ENCODE measurements around the gene VTA1.
"Not testable (repeated sequence)": the region's sequence is repeated elsewhere in the genome, so short reads cannot be mapped to it uniquely, and the experiment has no call there.

Gene VTA1

DNA sequence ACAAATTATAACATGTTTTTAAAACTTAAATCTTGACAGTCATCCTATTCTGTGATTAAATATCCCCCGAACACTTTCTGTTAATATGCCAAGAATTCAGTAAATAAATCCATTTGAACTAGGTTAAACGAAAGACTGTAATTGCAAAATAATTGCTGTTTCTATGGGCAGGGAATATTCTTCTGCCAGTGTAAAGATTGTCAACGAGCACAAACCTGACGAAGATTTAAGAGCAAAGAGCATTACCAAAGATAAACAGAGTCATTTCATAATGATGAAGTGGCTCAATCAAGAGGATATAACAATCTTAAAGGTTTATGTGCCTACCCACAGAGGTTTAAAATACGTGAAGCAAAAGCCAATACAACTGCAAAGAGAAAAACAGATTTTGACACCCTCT, 78.5 kb downstream of the VTA1 start:
- DNase-seq (ENCODE audit: low read depth in 2 of 2) = no peak

DNA sequence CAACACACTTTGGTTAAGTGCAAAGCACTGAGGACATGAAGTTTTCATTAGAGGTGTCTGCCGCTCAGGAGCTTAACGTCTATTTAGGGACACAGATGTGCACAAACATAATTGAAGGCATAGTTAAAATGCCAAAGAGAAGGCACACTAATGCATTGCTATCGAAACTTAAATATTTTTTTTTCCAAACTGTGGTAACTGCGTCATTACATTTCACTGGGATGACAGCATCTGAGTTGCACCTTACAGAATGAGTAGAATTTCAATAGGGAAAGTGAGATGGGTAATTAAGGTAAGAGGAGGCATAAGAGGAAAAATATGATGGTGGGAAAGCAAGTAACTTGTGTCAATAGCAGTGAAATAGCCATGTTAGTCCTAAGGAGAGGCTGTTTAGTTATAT, 79.7 kb downstream of the VTA1 start:
- no peak for DNase-seq (ENCODE audit: low read depth in 2 of 2)

DNA sequence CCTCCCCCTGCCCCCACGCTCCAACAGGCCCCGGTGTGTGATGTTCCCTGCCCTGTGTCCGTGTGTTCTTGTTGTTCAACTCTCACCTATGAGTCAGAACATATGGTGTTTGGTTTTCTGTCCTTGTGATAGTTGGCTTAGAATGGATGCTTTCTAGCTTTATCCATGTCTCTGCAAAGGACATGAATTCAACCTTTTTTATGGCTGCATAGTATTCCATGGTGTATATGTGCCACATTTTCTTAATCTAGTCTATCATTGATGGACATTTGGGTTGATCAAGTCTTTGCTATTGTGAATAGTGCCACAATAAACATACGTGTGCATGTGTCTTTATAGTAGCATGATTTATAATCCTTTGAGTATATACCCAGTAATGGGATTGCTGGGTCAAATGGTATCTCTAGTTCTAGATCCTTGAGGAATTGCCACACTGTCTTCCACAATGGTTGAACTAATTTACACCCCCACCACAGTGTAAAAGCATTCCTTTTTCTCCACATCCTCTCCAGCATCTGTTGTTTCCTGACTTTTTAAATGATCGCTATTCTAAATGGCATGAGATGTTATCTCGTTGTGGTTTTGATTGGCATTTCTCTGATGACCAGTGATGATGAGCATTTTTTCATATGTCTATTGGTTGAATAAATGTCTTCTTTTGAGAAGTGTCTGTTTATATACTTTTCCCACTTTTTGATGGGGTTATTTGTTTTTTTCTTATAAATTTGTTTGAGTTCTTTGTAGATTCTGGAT, 82.6 kb downstream of the VTA1 start:
- DNase-seq (ENCODE audit: low read depth in 2 of 2) = not testable (repeated sequence)

DNA sequence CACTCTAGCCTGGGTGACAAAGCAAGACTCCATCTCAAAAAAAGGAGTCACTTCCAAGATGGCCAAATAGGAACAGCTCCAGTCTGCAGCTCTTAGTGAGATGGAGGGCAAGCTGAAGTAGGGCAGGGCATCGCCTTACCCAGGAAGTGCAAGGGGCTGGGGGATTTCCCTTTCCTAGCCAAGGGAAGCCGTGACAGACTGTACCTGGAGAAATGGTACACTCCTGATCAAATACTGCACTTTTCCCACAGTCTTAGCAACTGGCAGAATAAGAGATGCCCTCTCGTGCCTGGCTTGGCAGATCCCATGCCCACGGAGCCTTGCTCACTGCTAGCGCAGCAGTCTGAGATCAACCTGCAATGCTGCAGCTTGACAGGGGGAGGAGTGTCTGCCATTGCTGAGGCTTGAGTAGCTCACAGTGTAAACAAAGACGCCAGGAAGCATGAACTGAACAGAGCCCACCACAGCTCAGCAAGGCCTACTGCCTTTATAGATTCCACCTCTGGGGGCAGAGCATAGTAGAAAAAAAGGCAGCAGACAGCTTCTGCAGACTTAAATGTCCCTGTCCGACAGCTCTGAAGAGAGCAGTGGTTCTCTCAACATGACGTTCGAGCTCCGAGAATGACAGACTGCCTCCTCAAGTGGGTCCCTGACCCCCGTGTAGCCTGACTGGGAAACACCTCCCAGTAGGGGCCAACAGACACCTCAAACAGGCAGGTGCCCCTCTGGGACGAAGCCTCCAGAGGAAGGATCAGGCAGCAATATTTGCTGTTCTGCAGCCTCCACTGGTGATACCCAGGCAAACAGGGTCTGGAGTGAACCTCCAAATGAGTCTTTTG, 85.4 kb downstream of the VTA1 start:
- DNase-seq (ENCODE audit: low read depth in 2 of 2) = not testable (repeated sequence)

DNA sequence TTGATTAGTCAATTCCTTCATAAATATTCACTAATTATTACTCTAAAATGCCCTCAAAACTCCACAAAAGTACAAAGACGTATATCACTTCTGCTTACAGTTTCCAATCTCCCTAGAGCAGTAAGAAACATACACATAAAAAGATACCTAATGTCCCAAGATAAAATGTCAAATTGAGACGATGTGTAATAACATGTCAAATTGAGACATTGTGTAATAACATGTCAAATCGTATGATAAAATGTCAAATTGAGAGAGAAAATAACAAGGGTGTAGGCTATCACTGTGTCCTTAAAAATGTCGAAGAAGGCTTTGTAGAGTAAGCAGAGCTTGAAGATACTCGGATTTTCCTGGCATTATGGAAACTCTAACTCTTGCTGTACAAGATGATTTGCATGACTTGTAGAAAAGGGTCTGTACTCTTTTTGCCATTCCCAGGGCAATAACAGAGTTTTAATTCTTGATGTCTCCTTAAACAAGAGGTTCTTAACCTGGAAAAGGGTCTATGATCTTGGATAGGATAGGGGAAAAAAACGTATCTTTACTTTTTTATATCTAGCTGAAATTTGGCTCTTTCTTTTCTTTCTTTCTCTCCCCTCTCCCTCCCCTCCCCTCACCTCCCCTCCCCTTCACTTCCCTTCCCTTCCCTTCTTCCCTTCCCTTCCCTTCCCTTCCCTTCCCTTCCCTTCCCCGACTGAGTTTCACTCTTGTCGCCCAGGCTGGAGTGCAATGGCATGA, 87.1 kb downstream of the VTA1 start:
- DNase-seq (ENCODE audit: low read depth in 2 of 2) = no peak

DNA sequence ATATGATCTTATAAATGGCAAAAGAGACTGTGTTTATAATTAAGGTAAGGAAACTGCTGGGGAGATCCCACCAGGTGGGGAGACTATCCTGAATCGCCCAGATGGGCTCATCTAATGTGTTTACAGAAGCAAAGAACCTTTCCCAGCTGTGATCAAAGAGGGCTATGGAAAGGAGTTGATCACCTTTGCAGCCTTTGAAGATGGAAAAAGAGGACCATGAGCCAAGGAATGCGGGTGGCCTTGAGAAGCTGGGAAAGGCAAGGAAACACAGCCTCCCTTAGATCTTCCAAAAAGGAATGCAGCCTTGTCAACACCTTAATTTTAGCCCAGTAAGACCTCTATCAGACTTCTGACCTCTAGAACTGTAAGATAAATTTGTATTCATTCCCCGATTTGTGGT, 88.2 kb downstream of the VTA1 start:
- DNase-seq (ENCODE audit: low read depth in 2 of 2) = no peak

DNA sequence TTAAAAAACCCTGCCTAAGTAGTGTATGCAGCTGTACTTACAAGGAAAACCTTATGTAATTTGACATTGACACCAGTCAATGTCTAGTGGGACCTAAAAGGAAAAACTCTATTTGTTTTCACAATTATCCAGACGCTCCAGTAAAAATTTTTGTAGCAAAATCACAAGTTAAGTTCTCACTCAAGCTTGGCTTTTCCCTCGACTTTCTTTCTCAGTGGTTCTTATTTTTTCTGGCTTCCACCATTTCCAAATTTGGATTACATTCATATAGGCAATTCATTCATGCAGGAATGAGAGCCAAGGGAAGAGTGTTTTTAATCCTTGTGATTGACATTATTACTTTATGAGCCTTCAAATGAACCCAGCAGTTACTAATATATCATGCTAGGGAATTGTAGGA, 88.7 kb downstream of the VTA1 start:
- DNase-seq (ENCODE audit: low read depth in 2 of 2) = no peak

DNA sequence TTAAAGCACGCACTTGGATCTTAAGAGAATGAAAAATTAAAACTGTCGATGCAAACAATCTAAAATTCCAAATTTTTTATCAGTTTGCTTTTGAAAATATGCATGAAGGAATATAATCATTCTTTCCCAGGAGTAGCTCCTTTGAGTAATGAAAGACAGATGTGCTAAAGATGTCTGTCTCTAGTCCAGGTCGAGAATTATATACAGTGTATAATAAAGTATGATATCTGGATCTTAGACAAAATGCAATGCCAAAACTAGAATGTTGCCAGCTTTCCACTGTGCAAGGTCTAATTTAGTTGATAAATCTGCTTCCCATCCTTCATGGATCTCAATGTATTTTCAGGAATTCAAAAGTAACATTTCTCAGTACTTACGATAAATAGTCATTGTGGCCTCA, 89.6 kb downstream of the VTA1 start:
- no peak for DNase-seq (ENCODE audit: low read depth in 2 of 2)

DNA sequence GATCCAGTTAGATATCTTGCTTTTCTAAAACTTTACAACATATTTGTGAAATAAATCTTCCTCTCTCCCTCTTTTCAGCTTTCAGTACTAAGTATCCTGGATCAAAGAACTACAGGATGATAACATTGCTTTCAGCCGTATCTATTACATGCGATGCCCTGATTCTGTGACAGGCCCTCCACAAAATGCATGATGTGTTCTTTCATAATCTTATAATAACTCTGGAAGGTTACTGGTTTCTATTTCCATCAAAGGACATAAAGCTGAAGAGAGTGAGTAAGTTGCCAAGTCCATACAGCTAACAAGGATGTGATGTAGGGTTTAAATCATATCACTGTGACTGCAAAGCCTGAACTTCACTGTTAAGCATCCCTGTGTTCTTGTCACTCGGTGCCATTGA, 91.8 kb downstream of the VTA1 start:
- DNase-seq (ENCODE audit: low read depth in 2 of 2) = no peak

DNA sequence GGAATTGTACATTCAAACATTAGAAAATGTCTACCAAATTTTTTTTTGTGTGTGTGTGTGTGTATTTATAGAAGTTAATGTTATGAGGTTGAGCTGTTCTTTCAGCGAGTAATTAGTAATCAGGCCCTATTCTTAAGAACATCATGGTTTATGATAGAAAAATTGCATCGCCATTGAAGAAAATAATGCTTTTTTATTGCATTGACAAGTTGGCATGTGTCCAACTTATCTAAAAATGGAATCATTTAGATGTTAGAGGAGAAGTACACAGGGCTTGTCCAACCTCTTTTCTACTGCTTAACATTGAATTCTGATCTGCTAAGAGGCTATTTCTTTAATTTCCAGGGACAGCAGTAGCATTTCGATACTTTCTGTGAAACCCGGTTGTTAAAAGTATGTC, 93.1 kb downstream of the VTA1 start:
- DNase-seq (ENCODE audit: low read depth in 2 of 2) = no peak

DNA sequence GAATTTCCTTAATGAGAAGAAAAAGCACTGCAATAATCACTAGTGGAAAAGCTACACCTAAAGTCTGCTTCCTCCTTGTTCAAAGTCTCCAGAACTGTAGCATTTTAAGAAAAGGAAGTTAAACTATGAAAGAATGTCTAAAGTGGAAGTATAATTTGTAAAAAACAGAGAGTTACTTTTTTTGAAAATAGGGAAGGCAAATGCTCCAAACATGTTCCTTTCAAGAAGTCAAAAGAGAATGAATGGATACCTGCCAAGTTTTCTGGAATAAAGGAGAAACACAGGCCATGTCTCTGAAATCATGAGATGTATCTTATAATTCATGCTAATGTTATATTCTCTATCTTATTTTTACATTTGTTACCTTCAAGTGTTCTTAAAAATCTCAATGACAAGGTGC, 94.0 kb downstream of the VTA1 start:
- DNase-seq (ENCODE audit: low read depth in 2 of 2) = no peak

DNA sequence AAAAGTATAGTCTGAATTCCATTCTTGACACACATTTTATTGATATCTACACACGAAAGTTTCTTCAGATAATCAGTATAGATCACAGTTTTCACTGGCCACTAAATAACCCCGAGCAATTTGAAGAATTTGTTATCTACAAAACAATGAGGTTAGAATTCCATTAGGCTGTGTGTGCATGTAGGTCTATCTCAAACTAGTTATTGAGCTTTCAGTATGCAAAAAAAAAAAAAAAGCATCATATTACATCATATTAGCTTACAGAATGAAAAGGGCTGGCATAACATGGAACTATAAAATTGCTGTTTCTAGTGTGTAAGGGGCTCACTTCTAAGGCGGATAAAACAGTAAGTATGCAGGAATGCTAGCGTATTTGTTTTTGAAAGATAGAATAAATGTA, 95.2 kb downstream of the VTA1 start:
- DNase-seq (ENCODE audit: low read depth in 2 of 2) = no peak

DNA sequence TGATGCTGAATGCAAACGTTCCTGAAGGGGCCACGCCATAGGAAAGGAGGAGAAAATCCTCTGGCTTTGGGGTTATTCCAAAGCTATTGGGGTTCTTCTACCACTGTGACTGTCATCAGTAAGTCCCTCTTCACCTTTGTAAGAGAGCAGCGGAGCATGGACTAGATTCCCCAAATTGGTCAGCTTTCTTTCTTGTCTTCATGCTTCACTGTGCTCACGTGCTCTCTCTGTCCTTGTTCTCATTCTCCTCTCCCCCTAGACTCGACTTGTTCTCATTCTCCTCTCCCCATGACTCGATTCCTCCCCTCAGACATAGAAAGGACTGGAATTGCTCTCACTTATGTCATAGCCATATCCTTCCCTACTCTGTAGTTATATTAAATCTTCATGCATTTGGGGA, 99.9 kb downstream of the VTA1 start:
- no peak for DNase-seq (ENCODE audit: low read depth in 2 of 2)

DNA sequence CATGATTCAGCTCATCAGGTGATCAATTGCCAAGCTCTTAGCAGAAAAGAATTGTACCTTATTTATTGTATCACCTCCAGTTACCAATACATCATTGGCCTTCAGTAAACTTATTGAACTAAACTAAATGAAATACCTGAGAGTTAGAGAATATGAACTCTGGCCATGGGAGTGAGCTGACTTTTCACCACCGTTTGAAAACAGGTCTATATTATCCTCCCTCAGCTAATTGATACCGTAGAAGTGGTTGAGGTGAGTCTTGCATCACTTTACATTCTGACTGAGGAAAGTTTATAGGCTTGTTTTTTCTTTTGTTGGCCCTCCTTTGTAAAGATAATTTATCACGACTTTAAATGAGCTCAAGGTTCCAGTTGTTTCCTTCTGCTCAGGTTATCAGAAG, 102.2 kb downstream of the VTA1 start:
- DNase-seq (ENCODE audit: low read depth in 2 of 2) = no peak

DNA sequence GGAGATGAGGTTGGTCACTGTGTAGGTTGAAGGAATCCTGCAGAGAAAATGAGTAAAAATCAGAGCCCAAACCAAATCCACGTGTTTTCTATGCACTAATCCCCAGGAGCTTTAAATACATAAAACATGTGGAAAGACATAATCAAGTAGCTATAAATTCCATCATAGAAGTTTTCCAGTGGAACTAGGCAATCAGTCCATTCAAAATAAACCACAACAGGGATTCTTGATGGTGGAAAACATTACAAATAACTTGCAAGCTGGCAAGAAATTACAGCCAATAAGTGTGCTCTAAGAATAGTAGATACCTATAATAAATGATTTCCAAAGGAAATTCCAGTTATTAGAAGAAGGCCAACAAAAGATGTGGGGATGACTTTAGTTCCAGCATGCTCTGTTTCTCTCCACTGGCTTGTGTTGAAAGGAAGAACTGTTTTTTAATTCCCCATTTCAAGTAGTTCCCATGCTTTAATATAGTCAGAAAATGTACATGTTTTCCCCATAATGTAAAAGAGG, 104.9 kb downstream of the VTA1 start:
- no peak for DNase-seq (ENCODE audit: low read depth in 2 of 2)

DNA sequence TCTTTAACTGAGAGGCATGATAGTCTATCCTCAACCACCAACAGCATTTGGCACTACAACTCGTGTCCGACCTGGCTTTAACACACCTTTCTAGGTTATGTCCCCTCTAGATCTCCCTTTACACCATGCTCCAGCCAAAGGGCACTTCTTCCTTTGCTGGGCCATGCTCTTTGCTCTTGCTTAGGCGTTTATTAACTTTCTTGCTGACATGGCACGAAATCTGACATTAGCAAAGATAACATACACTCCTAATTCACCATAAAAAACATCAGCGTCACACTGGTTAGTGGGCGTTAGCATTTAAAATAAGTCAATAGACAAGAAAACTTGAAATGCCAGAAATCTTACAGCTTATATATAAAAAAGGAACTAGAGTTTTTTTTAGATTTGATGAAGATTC, 107.5 kb downstream of the VTA1 start:
- no peak for DNase-seq (ENCODE audit: low read depth in 2 of 2)

DNA sequence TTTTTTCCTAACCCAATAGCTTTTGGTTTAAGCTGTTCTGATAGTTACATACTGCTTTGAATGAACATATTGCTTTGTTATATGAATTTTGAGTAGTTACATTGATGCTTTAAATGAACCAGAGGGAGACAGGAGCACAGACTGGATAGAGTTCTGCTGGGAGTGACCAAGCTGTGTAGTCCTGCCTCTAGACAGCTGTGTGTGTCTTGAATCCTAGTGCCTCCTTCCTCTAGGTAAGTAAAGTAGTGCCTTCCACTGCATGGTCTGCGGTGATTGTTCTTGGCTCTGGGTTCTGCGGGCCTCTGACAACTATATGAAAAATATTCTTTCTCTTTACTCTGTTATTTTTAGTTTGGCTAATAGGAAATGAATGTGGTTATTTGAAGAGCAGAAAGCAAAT, 108.7 kb downstream of the VTA1 start:
- DNase-seq (ENCODE audit: low read depth in 2 of 2) = no peak

DNA sequence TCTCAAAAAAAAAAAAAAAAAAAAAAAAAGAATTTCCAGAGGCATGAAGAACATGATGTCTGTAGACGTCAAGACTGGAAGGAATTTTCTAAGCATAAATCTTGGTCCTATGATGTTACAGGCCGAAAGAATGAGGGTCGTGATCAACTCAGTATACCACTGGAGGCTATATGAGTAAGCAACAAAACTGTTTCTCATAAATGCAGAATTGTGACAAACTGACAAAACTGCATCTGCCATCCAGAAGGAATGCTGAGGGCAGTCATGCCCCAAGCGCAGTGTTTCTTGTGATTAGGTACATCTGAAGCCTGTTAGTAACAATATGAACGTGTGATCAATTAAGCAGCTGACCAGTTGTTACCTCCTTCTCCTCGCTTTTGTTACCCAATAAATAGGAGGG, 111.2 kb downstream of the VTA1 start:
- no peak for DNase-seq (ENCODE audit: low read depth in 2 of 2)

DNA sequence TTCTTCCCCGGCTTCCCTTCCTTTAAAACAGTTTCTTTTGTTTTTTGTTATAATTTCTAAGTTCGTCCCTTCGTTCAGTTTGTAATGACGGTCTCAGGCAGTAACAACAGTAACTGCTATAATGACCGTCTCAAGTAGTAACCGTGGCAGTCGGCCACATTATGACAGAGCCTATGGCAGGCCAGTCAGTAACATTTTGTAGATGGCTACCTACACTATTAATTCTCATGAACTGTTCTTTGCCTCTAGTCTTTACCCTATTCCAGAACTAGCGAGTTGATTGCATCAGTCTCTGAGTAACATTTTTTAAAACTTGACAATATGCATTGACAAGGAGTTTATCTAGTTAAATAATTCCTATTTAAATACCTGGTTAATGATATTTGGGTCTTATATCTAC, 111.7 kb downstream of the VTA1 start:
- DNase-seq (ENCODE audit: low read depth in 2 of 2) = no peak

DNA sequence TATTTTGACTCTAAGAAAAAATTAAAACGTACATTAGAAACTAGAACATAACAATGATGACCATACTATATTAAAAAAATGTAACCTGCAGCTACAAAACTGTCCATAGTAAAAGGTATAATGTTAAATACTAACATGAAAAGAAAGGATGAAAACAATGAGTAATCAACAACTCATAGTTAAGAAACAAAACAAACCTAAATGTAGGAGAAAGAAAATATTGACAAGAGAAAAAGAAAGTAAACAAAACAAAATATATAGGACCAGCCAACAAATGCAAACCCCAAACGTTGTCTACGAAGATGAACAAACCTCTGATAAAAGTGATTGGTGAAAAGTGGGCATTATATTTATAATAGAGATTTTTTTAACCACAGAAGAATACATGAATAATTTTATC, 113.7 kb downstream of the VTA1 start:
- DNase-seq (ENCODE audit: low read depth in 2 of 2) = no peak

DNA sequence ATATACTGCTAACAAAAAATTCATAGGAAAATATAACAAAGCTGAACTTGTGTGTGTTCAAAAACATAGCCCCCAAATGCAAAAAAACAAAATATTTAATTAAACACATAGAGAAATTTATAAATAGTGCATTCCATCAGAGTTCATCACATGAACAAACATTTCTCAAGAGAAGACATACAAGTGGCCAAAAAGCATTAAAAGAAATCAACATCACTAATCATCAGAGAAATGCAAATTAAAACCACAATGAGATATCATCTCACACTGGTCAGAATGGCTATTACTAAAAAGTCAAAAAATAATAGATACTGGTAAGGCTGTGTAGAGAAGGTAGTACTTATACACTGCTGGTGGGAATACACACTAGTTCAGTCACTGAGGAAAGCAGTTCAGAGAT, 115.2 kb downstream of the VTA1 start:
- DNase-seq (ENCODE audit: low read depth in 2 of 2) = no peak

DNA sequence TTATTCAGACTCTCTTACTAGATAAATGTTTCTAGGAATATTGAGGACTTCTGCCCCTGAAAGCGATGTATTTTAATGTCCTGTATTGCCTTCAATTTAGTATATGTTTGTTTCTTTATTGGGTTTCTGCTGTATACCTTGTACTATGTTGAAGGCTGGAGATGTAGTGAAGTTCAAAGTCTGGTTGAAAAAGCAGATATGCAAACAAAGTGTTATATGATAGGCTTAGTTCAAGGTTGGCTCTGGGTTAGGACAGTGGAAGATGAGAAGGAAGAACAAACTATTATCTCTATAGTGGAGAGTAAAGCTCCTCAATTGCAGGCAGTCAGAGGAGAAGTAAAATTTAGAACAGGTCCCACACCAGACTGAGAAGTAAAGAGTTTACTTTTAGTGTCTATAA, 118.4 kb downstream of the VTA1 start:
- DNase-seq (ENCODE audit: low read depth in 2 of 2) = no peak

DNA sequence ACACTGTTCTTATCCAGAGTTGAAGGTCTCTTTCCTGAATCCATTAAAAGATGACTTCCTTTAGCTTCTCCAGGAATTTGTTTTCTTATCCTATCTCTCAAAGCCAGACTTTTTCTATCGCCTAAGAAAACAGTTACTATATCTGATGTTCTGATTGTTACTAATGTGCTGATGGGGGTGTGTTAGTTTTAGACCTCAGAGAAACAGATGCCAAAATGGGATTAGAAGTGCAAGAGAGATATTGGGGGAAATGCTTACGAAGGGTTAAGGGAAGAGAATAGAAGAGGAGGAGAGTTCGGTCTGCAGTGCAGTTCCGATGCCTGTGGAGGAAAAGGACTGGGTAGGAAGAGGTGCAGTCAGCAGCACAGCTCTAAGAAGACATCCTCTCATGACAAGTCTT, 119.0 kb downstream of the VTA1 start:
- no peak for DNase-seq (ENCODE audit: low read depth in 2 of 2)
